T-helper 1 cell treated with Interleukin-12 subunit alpha and Interleukin-12 subunit beta and Interleukin-4 antibody, amounts not matched to agents 30 μg/mL and 1 μg/mL, for 36 hours (primary cell): Measurements from ENCODE around the gene FAXDC2.
"Not testable (repeated sequence)": the region's sequence is repeated elsewhere in the genome, so short reads cannot be mapped to it uniquely, and the experiment has no call there.

Experiments
- H3K27ac Mint-ChIP-seq: one replicate; pipeline ENCODE4 v1.8.0; 2021; ENCODE audit warnings: mild to moderate bottlenecking, mixed read lengths
- H3K27me3 Mint-ChIP-seq: one replicate; pipeline ENCODE4 v1.8.0; 2021; ENCODE audit warnings: low read depth, mixed read lengths
- H3K36me3 Mint-ChIP-seq: one replicate; pipeline ENCODE4 v1.8.0; 2021; ENCODE audit warnings: low read depth, mixed read lengths
- H3K4me1 Mint-ChIP-seq: one replicate; pipeline ENCODE4 v1.8.0; 2021; ENCODE audit warnings: low read depth, mixed read lengths
- H3K4me3 Mint-ChIP-seq: one replicate; pipeline ENCODE4 v1.8.0; 2021; ENCODE audit warnings: mild to moderate bottlenecking, moderate library complexity, mixed read lengths
- H3K9me3 Mint-ChIP-seq: one replicate; pipeline ENCODE4 v1.8.0; 2021; ENCODE audit warnings: mixed read lengths

Gene FAXDC2

GRCh38 chr5:154849791-154850201 is 607 bp downstream of the FAXDC2 start:
- no peaks in the 10 kb centered on the region for H3K9me3 Mint-ChIP-seq
- no peaks in the 10 kb centered on the region for H3K27me3 Mint-ChIP-seq
- H3K4me3 Mint-ChIP-seq = no peak overlapping the region
- peaks cover 2% of the 10 kb centered on the region for H3K4me1 Mint-ChIP-seq
- H3K27ac Mint-ChIP-seq = no peak overlapping the region
- no peaks in the 10 kb centered on the region for H3K36me3 Mint-ChIP-seq

DNA sequence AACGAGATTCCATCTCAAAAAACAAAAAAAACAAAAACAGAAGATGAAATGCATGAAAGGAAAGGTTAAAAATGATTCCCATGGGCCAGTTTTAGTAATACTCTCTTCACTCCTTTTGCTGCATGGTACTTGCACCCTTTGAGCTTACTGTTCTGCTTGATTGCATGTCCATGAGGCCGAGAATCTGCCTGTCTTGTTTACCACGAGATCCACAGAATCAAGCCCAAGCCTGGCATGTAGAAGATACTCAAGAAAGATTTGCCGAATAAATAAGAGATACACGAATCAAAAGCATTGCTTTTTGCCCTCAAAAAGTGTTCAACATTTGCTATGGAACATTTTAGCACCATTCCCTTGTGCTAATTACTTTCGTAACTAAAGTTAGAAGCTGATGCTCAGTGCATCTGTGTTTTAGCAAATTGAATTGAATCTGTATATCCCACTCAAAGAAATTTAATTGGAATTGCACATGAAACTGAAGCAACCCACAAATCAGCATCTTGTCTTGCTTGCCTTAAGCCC is 1.1 kb downstream of the FAXDC2 start:
- no peak overlapping the region for H3K4me3 Mint-ChIP-seq
- H3K36me3 Mint-ChIP-seq = no peaks in the 10 kb centered on the region
- H3K9me3 Mint-ChIP-seq = no peaks in the 10 kb centered on the region
- H3K27me3 Mint-ChIP-seq = no peaks in the 10 kb centered on the region
- H3K4me1 Mint-ChIP-seq = peaks cover 2% of the 10 kb centered on the region
- H3K27ac Mint-ChIP-seq = no peak overlapping the region

DNA sequence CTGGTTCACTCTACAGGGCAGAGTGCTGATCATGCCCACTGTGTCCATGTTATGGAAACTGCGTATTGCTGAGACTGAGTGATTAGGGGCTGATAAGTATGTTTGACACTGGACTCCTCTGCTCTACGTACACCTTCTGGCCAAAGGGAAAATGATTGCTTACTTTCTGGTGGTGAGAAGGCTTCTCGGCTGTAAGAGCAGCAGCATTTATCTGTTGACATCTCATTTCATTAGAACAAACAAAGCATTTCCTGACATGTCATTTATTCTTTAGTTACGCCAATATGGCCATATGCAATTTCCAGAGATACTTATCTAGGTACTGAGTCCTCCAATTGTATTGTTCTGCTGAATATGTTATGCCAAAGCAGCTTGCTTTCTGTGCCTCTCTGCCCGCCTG is 5.6 kb downstream of the FAXDC2 start:
- Mint-ChIP-seq H3K4me1 (peaks cover 2% of the 10 kb centered on the region), H3K36me3 (no peaks in the 10 kb centered on the region), H3K27me3 (no peaks in the 10 kb centered on the region), H3K9me3 (no peaks in the 10 kb centered on the region), H3K27ac (no peak overlapping the region), H3K4me3 (no peak overlapping the region)

- Mint-ChIP-seq H3K4me1 (peaks cover 2% of the 10 kb centered on the region), H3K27me3 (no peaks in the 10 kb centered on the region), H3K9me3 (no peaks in the 10 kb centered on the region), H3K36me3 (no peaks in the 10 kb centered on the region), H3K4me3 (no peak overlapping the region), H3K27ac (no peak overlapping the region)
Observed at GRCh38 chr5:154842689-154843530, 7.5 kb downstream of the FAXDC2 start.

- Mint-ChIP-seq H3K4me3 (no peak overlapping the region), H3K27ac (no peak overlapping the region), H3K27me3 (no peaks in the 10 kb centered on the region), H3K9me3 (no peaks in the 10 kb centered on the region), H3K36me3 (no peaks in the 10 kb centered on the region), H3K4me1 (peaks cover 4% of the 10 kb centered on the region)
Observed at GRCh38 chr5:154841273-154841661, 9.1 kb downstream of the FAXDC2 start.

DNA sequence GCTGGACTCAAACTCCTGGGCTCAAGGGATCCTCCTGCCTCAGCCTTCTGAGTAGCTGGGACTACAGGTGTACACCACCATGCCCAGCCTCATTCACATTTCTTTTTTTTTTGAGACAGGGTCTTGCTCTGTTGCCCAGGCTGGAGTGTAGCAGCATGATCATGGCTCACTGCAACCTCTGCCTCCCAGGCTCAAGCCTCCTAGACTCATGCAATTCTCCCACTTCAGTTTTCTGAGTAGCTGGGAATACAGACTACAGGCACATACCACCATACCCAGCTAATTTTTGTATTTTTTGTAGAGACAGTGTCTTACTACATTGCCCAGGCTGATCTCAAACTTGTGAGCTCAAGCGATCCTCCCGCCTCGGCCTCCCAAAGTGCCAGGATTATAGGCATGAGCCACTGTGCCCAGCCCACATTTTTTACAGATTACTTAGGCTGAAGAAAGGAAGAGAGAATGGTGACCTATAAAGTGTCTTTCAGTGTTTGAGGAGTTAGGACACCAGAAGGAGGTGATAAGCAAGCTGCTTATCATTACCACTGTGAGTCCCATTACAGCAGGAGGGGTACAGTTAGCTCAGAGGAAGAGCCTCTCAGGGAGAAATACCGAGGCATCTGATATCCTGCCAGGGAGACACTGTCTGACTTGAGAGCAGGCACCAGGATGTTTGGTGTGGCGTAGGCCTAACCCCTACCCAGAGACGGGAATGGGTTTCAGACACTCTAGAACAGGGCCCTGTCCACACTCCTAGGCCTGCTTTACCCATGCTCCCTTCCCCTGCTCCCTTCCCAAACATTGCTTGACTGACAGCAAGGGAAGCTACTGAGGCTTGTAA is 9.7 kb downstream of the FAXDC2 start:
- no peak overlapping the region for H3K4me3 Mint-ChIP-seq
- H3K9me3 Mint-ChIP-seq = no peaks in the 10 kb centered on the region
- no peak overlapping the region for H3K27ac Mint-ChIP-seq
- H3K36me3 Mint-ChIP-seq = no peaks in the 10 kb centered on the region
- no peaks in the 10 kb centered on the region for H3K27me3 Mint-ChIP-seq
- peaks cover 4% of the 10 kb centered on the region for H3K4me1 Mint-ChIP-seq

DNA sequence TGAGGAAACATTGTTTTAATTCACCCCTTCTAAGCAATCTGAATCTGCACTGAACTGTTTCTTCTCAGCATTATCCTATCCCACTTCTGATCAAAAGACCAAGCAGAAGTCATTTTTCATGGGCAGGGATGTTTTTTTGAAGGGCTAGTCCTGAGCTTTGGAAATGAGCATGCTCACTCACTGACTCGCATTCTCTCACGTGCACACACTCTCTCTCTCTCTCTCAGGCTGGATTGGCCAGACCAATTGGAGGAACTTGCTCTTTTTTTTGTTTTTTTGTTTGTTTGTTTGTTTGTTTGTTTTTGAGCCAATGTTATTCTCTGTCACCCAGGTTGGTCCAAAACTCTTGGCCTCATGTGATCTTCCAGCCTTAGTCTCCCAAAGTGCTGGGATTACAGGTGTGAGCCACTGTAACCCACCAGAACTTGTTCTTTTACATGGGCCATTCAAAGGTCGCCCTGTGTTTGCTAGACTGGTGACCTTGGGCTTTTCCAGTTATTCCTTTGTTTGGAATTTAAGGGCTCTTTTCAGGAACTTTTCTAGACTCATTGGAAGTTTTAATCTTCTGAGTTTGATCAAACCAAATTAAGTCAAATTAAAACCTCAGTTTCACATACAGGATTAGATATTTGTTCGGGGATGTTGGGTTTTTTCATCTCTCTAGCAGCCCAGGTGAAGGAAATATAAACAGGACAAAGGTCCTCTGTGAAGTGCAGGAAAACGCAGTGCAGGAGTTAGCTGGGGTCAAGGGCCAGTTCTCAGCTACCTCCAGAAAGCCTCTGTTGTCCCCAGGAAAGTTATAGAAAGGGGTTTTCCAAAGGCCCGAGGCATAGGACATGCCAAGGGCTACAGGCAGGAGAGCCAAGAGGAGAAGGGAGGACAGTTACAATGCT is 13.1 kb downstream of the FAXDC2 start:
- Mint-ChIP-seq H3K4me3 (no peak overlapping the region), H3K4me1 (peaks cover 9% of the 10 kb centered on the region), H3K27ac (no peak overlapping the region), H3K27me3 (no peaks in the 10 kb centered on the region), H3K9me3 (no peaks in the 10 kb centered on the region), H3K36me3 (peaks cover 4% of the 10 kb centered on the region)

DNA sequence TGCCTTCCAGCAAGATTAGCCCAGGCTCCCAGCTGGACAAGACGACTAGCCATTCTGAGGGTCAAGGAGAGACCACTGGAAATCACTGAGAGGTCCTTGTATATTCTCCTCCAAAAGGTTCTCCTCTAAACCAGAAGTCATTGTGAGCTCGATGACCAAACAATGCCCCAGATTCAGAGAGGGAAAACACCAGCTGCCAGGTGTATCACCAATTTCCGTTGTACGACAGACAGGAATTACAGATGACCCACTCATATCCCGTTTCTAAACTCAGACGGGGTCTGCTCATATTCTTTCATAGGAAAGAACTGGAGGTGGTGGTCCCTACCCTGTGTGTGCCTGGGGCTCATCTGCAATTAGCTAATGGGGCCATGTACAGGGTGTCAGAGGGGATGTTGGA is 14.2 kb downstream of the FAXDC2 start:
- Mint-ChIP-seq H3K4me1 (peaks cover 10% of the 10 kb centered on the region), H3K9me3 (no peaks in the 10 kb centered on the region), H3K36me3 (peaks cover 5% of the 10 kb centered on the region), H3K4me3 (no peak overlapping the region), H3K27ac (no peak overlapping the region), H3K27me3 (no peaks in the 10 kb centered on the region)

GRCh38 chr5:154835701-154836052 is 14.7 kb downstream of the FAXDC2 start:
- peaks cover 13% of the 10 kb centered on the region for H3K4me1 Mint-ChIP-seq

GRCh38 chr5:154834053-154834452 is 16.4 kb downstream of the FAXDC2 start:
- Mint-ChIP-seq H3K4me3 (no peak overlapping the region), H3K4me1 (peaks cover 28% of the 10 kb centered on the region), H3K27ac (no peak overlapping the region), H3K36me3 (peaks cover 7% of the 10 kb centered on the region), H3K27me3 (no peaks in the 10 kb centered on the region), H3K9me3 (no peaks in the 10 kb centered on the region)

More at GRCh38 chr5:154835701-154836052, 14.7 kb downstream of the FAXDC2 start:
- not testable (repeated sequence) for H3K27ac Mint-ChIP-seq, H3K4me3 Mint-ChIP-seq, H3K27me3 Mint-ChIP-seq, H3K9me3 Mint-ChIP-seq, H3K36me3 Mint-ChIP-seq

DNA sequence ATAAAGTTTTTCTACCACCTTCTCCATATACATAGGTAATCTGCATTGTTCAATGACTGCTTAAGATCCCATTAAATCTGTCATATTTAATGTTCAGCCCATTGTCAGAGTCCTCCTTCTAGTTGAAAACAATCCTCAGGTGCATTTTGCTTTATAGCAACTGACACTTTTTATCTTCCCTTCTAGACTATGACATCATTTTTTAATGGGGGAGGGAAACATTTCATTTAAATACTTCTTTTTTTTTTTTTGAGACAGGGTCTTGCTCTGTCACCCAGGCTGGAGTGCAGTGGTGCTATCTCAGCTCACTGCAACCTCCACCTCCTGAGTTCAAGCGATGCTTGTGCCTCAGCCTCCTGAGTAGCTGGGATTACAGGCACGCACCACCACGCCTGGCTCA is 17.6 kb downstream of the FAXDC2 start:
- H3K4me3 Mint-ChIP-seq, H3K27me3 Mint-ChIP-seq, H3K36me3 Mint-ChIP-seq, H3K9me3 Mint-ChIP-seq, H3K27ac Mint-ChIP-seq: not testable (repeated sequence)
- H3K4me1 Mint-ChIP-seq = peaks cover 36% of the 10 kb centered on the region

- peaks cover 12% of the 10 kb centered on the region for H3K36me3 Mint-ChIP-seq
- H3K4me1 Mint-ChIP-seq = peaks cover 39% of the 10 kb centered on the region
- H3K27me3 Mint-ChIP-seq = no peaks in the 10 kb centered on the region
- H3K9me3 Mint-ChIP-seq = no peaks in the 10 kb centered on the region
- no peak overlapping the region for H3K4me3 Mint-ChIP-seq
- H3K27ac Mint-ChIP-seq = no peak overlapping the region
Observed at GRCh38 chr5:154831451-154831850, 19.0 kb downstream of the FAXDC2 start.

- Mint-ChIP-seq H3K36me3 (peaks cover 15% of the 10 kb centered on the region), H3K4me1 (peaks cover 43% of the 10 kb centered on the region), H3K27me3 (no peaks in the 10 kb centered on the region), H3K4me3 (no peak overlapping the region), H3K9me3 (no peaks in the 10 kb centered on the region), H3K27ac (peak overlapping the region; percentile 78)
Observed at GRCh38 chr5:154830596-154830995, 19.8 kb downstream of the FAXDC2 start.

DNA sequence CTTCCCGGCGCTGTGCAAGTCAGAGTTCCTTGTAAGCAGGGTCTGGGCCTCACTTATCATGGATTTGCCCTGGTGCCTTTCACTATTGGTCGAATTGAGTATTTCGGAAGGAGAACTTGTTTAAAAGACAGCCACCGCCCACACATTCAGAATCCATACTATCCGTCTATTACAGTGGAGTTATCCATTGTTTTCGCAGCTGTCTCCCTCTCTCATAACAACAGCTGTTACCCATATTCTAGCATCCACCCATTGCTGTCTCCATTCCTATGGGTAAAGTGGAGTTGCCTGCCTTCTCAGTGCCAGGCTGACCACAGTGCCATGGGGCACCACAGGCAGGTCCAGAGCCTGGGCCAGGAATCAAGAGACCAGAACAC is 20.2 kb downstream of the FAXDC2 start:
- H3K9me3 Mint-ChIP-seq = no peaks in the 10 kb centered on the region
- peaks cover 17% of the 10 kb centered on the region for H3K36me3 Mint-ChIP-seq
- H3K4me1 Mint-ChIP-seq = peaks cover 44% of the 10 kb centered on the region
- peak overlapping the region; percentile 38 for H3K4me3 Mint-ChIP-seq
- H3K27me3 Mint-ChIP-seq = no peaks in the 10 kb centered on the region
- peak overlapping the region; percentile 78 for H3K27ac Mint-ChIP-seq
